DND-41 (cell line): ENCODE data around the gene KCNIP2.

Experiments used
- ATAC-seq: fragments of 200-7000 bp; cut with Tn5 transposase; 3 replicates; pipeline ENCODE4 v1.9.1; 2021; ENCODE audit warnings: low read depth; ENCODE audit not compliant: insufficient read depth
- DNase-seq: peaks from one replicate; pipeline ENCODE4 v3.0.0-alpha.2; 2020
- H2AFZ ChIP-seq: 2 replicates; pipeline ENCODE4 v1.6.0; 2012; ENCODE audit warnings: low read depth, low read length
- H3K27ac ChIP-seq: 2 replicates; pipeline ENCODE4 v1.5.1; 2012; ENCODE audit warnings: low read length, inconsistent platforms
- H3K27me3 ChIP-seq: fragments of 200-600 bp; sonication (generic); 2 replicates; pipeline ENCODE4 v1.6.0; 2012; ENCODE audit warnings: low read length, mild to moderate bottlenecking, inconsistent platforms; ENCODE audit not compliant: insufficient read depth, poor library complexity
- H3K36me3 ChIP-seq: 2 replicates; pipeline ENCODE4 v1.5.1; 2012; ENCODE audit warnings: low read length, inconsistent platforms; ENCODE audit not compliant: insufficient read depth
- H3K4me1 ChIP-seq: 2 replicates; pipeline ENCODE4 v1.5.1; 2012; ENCODE audit warnings: mild to moderate bottlenecking, low read length; ENCODE audit not compliant: insufficient read depth
- H3K4me2 ChIP-seq: 2 replicates; pipeline ENCODE4 v1.6.0; 2012; ENCODE audit warnings: mild to moderate bottlenecking, moderate library complexity, low read length, inconsistent platforms; ENCODE audit not compliant: insufficient read depth
- H3K4me3 ChIP-seq, 2 experiments: fragments of 200-600 bp in 1 of 2; shearing (Covaris generic) in 1 of 2; 2 replicates each; pipeline ENCODE4 v1.5.1; 2012 to 2016; ENCODE audit warnings: inconsistent platforms in 2 of 2, low read length in 2 of 2, mild to moderate bottlenecking in 2 of 2, low read depth in 1 of 2, moderate library complexity in 1 of 2
- H3K79me2 ChIP-seq: 2 replicates; pipeline ENCODE4 v1.6.0; 2012; ENCODE audit warnings: low read length, inconsistent platforms; ENCODE audit not compliant: insufficient read depth
- H3K9ac ChIP-seq: 2 replicates; pipeline ENCODE4 v1.6.0; 2012; ENCODE audit warnings: low read depth, mild to moderate bottlenecking, inconsistent platforms, low read length, moderate library complexity
- H3K9me3 ChIP-seq: 2 replicates; pipeline ENCODE4 v1.5.1; 2012; ENCODE audit warnings: low read length, moderate library complexity, mild to moderate bottlenecking, inconsistent platforms; ENCODE audit not compliant: insufficient read depth, severe bottlenecking
- H4K20me1 ChIP-seq: 2 replicates; pipeline ENCODE4 v1.6.0; 2012; ENCODE audit warnings: low read length; ENCODE audit not compliant: insufficient read depth
- CTCF ChIP-seq: IDR thresholded peaks from 2 replicates; pipeline ENCODE4 v1.5.1; 2012; ENCODE audit warnings: borderline replicate concordance, low read length, moderate library complexity, mild to moderate bottlenecking; ENCODE audit not compliant: poor library complexity, severe bottlenecking; ENCODE audit errors: extremely low read depth
- EZH2 ChIP-seq: IDR thresholded peaks from 3 replicates; pipeline ENCODE4 v1.6.1; 2012; ENCODE audit warnings: borderline replicate concordance, low read depth, mild to moderate bottlenecking, moderate library complexity, low read length, inconsistent platforms; ENCODE audit not compliant: severe bottlenecking

KCNIP2 gene

GRCh38 chr10:101783736-101784118 is 59.9 kb downstream of the KCNIP2 start:
- H3K4me1 ChIP-seq = peaks cover 39% of the 10 kb centered on the region
- no peaks in the 10 kb centered on the region for H3K9me3 ChIP-seq
- TF ChIP-seq EZH2 (no peak), CTCF (no peak)
- H3K27ac ChIP-seq = peak overlapping the region; percentile 79
- ATAC-seq = no peak
- H2AFZ ChIP-seq = peak overlapping the region; percentile 98
- H3K4me2 ChIP-seq = peak overlapping the region; percentile 99
- H3K79me2 ChIP-seq = peaks cover 17% of the 10 kb centered on the region
- peaks cover 3% of the 10 kb centered on the region for H4K20me1 ChIP-seq
- peak overlapping the region; percentile 78 for H3K9ac ChIP-seq
- peaks cover 58% of the 10 kb centered on the region for H3K36me3 ChIP-seq
- DNase-seq = no peak
- no peaks in the 10 kb centered on the region for H3K27me3 ChIP-seq
- H3K4me3 ChIP-seq = peak overlapping the region; percentile 94 to 99; a peak in 3 of 4 replicates

GRCh38 chr10:101782811-101783735 is 60.5 kb downstream of the KCNIP2 start, which contains the start of gene NPM3:
TSS of gene NPM3 (minus strand) at chr10:101783446. CDS start at chr10:101783390, 56 bp downstream.
- Histone ChIP-seq H3K9ac (peak within 1 kb of the TSS; percentile 78), H3K27me3 (no peaks in the 10 kb centered on the region), H3K36me3 (peaks cover 52% of the 10 kb centered on the region), H3K4me3 (peak within 1 kb of the TSS; percentile 94 to 99), H3K4me2 (peak within 1 kb of the TSS; percentile 99), H3K79me2 (peaks cover 17% of the 10 kb centered on the region), H3K27ac (peak within 1 kb of the TSS; percentile 79), H4K20me1 (peaks cover 3% of the 10 kb centered on the region), H3K4me1 (peaks cover 39% of the 10 kb centered on the region), H2AFZ (peak within 1 kb of the TSS; percentile 98), H3K9me3 (no peaks in the 10 kb centered on the region)
- peak; percentile 94 for ATAC-seq
- peak; percentile 93 for DNase-seq
- TF ChIP-seq EZH2 = no peak
- TF ChIP-seq CTCF = no peak

DNA sequence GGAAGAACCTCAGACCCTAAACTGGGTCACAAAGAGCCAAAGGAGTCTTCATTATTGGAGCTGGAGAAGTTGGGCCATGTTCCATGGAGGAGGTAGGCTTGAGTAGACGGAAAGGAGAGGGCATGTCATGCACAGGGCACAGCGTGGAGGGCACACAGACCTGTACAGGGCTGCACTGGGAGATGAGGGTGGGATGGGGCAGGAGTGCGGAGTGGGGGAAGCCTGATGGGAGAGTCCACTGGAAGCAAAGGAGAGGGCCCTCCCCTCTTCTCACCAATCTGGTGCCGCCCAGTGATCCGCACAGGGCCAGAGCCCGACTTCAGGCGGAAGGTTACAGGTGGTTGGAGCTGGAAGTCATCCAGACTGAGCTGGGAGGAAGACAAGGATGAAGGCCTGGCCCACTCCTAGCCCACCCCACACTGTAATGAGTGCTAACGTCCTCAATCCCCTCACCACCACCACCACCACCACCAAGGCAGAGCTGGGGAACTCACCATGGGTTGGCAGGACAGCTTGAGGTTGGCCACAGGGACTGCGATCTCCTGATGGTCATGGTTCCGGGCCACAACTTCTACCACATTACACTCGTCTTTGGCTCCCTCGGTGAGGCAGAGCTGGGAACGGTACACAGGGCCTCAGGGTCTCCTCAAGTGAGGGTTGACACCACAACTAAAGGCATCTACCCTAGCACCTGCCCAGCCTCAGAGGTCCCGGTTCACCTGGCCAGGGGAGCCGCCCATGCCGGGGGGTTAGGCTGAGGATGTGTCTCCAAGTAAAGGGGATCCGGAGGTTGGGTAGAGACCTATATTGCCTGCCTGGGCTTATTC is 61.4 kb downstream of the KCNIP2 start:
- no peak for ATAC-seq
- peak overlapping the region; percentile 78 for H3K9ac ChIP-seq

More for the DNA sequence above, 61.4 kb downstream of the KCNIP2 start:
- H3K36me3 ChIP-seq = peaks cover 45% of the 10 kb centered on the region
- no peaks in the 10 kb centered on the region for H3K27me3 ChIP-seq
- DNase-seq = no peak
- peak overlapping the region; percentile 98; the same call in 1 of the 2 replicates for H2AFZ ChIP-seq
- no peaks in the 10 kb centered on the region for H3K9me3 ChIP-seq
- peak overlapping the region; percentile 79; the same call in 1 of the 2 replicates for H3K27ac ChIP-seq
- H3K4me1 ChIP-seq = peaks cover 39% of the 10 kb centered on the region
- H4K20me1 ChIP-seq = peaks cover under 1% of the 10 kb centered on the region
- H3K4me2 ChIP-seq = peak overlapping the region; percentile 99
- peaks cover 17% of the 10 kb centered on the region for H3K79me2 ChIP-seq
- H3K4me3 ChIP-seq = peak overlapping the region; percentile 94 to 99; a peak in 3 of 4 replicates
- TF ChIP-seq EZH2 (no peak), CTCF (no peak)
